Medulla oblongata (tissue), 1 donor: ENCODE results near the gene OTOS.

Experiments
- DNase-seq: peaks from one replicate; pipeline ENCODE4 v3.0.0-alpha.2; 2015; ENCODE audit errors: extremely low spot score

The OTOS gene

GRCh38 chr2:240151477-240152031, 11.1 kb upstream of the OTOS start:
- no peak for DNase-seq

GRCh38 chr2:240149943-240150784, 9.7 kb upstream of the OTOS start:
- peak; percentile 50 for DNase-seq

GRCh38 chr2:240147911-240148587, 7.6 kb upstream of the OTOS start:
- DNase-seq = no peak

- no peak for DNase-seq
Observed at GRCh38 chr2:240147382-240147781, 6.9 kb upstream of the OTOS start.

- DNase-seq = no peak
Observed at GRCh38 chr2:240146627-240147278, 6.3 kb upstream of the OTOS start.

- no peak for DNase-seq
Observed at GRCh38 chr2:240146141-240146561, 5.7 kb upstream of the OTOS start.

GRCh38 chr2:240145461-240145860, 5.0 kb upstream of the OTOS start:
- DNase-seq = no peak

GRCh38 chr2:240144649-240145261, 4.3 kb upstream of the OTOS start:
- no peak for DNase-seq

GRCh38 chr2:240143801-240144648, 3.6 kb upstream of the OTOS start:
- peak; percentile 65 for DNase-seq

GRCh38 chr2:240143276-240143675, 2.8 kb upstream of the OTOS start:
- DNase-seq = no peak

- DNase-seq = no peak
Observed at GRCh38 chr2:240142859-240143258, 2.4 kb upstream of the OTOS start.

- no peak for DNase-seq
Observed at GRCh38 chr2:240142256-240142775, 1.9 kb upstream of the OTOS start.

GRCh38 chr2:240141736-240142135, 1.3 kb upstream of the OTOS start:
- no peak for DNase-seq

- no peak for DNase-seq
Observed at GRCh38 chr2:240140920-240141319, 462 bp upstream of the OTOS start.

- DNase-seq = no peak
Observed at GRCh38 chr2:240139666-240140393, 628 bp downstream of the OTOS start.

GRCh38 chr2:240139011-240139441, 1.4 kb downstream of the OTOS start:
- no peak for DNase-seq

- no peak for DNase-seq
Observed at GRCh38 chr2:240138254-240138984, 2.0 kb downstream of the OTOS start.

- DNase-seq = no peak
Observed at GRCh38 chr2:240137596-240138253, 2.7 kb downstream of the OTOS start.
